IMR-90 (cell line): ENCODE measurements around the gene ELOA. TPM values are rescaled to one million over a fixed set of nuclear protein-coding genes. Genes with fewer than 3 reads are reported as not detected.

Experiments used
- ATAC-seq: fragments of 200-7000 bp; cut with Tn5 transposase; 2 replicates; pipeline ENCODE4 v1.9.1; 2020; ENCODE audit warnings: low read depth, mild to moderate bottlenecking, moderate library complexity
- BruUV-seq: library from RNA; stranded (reverse); fragments of 400-500 nt; replicated peaks from 2 replicates; lab custom pipeline; 2021; lab: Mats Ljungman, UMichigan
- CTCF ChIA-PET: fragments of 300-600 bp; formaldehyde crosslinking; extraction: SDS; loops from one replicate; lab custom pipeline; 2021; ENCODE audit warnings: antibody characterized with exemption; lab: Yijun Ruan, JAX
- POLR2A ChIA-PET: fragments of 300-600 bp; sonication (Branson Sonifier 250); formaldehyde crosslinking; loops from one replicate; lab custom pipeline; 2022; ENCODE audit warnings: antibody characterized with exemption; ENCODE audit not compliant: unreplicated experiment; lab: Charles Lee
- DNase-seq: peaks from one replicate; pipeline ENCODE4 v3.0.0; 2013
- H2AFZ ChIP-seq: replicated peaks from 2 replicates; pipeline ENCODE3; 2013; ENCODE audit warnings: low read length, mild to moderate bottlenecking; ENCODE audit not compliant: poor library complexity
- H2AK5ac ChIP-seq: 2 replicates; pipeline ENCODE4 v1.6.1; 2013; ENCODE audit warnings: low read depth, low read length, inconsistent platforms
- H2AK9ac ChIP-seq: replicated peaks from 2 replicates; pipeline ENCODE3; 2013; ENCODE audit warnings: mild to moderate bottlenecking, low read depth, low read length, moderate library complexity; ENCODE audit not compliant: poor library complexity
- H2BK120ac ChIP-seq: 2 replicates; pipeline ENCODE4 v1.6.1; 2013; ENCODE audit warnings: low read depth, low read length, inconsistent platforms
- H2BK15ac ChIP-seq: 3 replicates; pipeline ENCODE4 v1.6.1; 2013; ENCODE audit warnings: low read depth, low read length, inconsistent platforms
- H2BK20ac ChIP-seq: 2 replicates; pipeline ENCODE4 v1.6.1; 2013; ENCODE audit warnings: low read depth, mild to moderate bottlenecking, inconsistent platforms, low read length, moderate library complexity
- H2BK5ac ChIP-seq: 2 replicates; pipeline ENCODE4 v1.6.1; 2013; ENCODE audit warnings: mild to moderate bottlenecking, low read depth, low read length, inconsistent platforms; ENCODE audit not compliant: poor library complexity, severe bottlenecking
- H3K14ac ChIP-seq: replicated peaks from 2 replicates; pipeline ENCODE4 v1.6.1; 2013; ENCODE audit warnings: low read depth, low read length, inconsistent platforms
- H3K18ac ChIP-seq: 2 replicates; pipeline ENCODE4 v1.6.1; 2013; ENCODE audit warnings: low read depth, low read length, control low read depth
- H3K23ac ChIP-seq: 2 replicates; pipeline ENCODE4 v1.6.1; 2013; ENCODE audit warnings: low read depth, low read length, inconsistent platforms
- H3K27ac ChIP-seq: 2 replicates; pipeline ENCODE4 v1.5.1; 2013; ENCODE audit warnings: mild to moderate bottlenecking, control low read depth, low read length; ENCODE audit not compliant: insufficient read depth
- H3K27me3 ChIP-seq: 2 replicates; pipeline ENCODE4 v1.6.1; 2013; ENCODE audit warnings: low read length; ENCODE audit not compliant: control insufficient read depth, insufficient read depth
- H3K36me3 ChIP-seq: 2 replicates; pipeline ENCODE4 v1.6.1; 2013; ENCODE audit warnings: low read length, mixed read lengths; ENCODE audit not compliant: control insufficient read depth, insufficient read depth
- H3K4ac ChIP-seq: 2 replicates; pipeline ENCODE4 v1.6.1; 2013; ENCODE audit warnings: low read depth, low read length, inconsistent platforms
- H3K4me1 ChIP-seq: 2 replicates; pipeline ENCODE4 v1.6.1; 2013; ENCODE audit warnings: low read length, mixed read lengths; ENCODE audit not compliant: control insufficient read depth, insufficient read depth
- H3K4me2 ChIP-seq: 2 replicates; pipeline ENCODE4 v1.6.1; 2013; ENCODE audit warnings: low read depth, mild to moderate bottlenecking, control low read depth, low read length, moderate library complexity
- H3K4me3 ChIP-seq: 2 replicates; pipeline ENCODE4 v1.5.1; 2013; ENCODE audit warnings: low read depth, mild to moderate bottlenecking, control low read depth, low read length, moderate library complexity; ENCODE audit not compliant: insufficient read depth
- H3K56ac ChIP-seq: 2 replicates; pipeline ENCODE4 v1.6.1; 2013; ENCODE audit warnings: low read length, inconsistent platforms; ENCODE audit not compliant: insufficient read depth; ENCODE audit errors: extremely low read depth
- H3K79me1 ChIP-seq, 2 experiments: 2 replicates each; pipeline ENCODE4 v1.6.1; 2013; ENCODE audit warnings: low read length in 2 of 2, inconsistent platforms in 1 of 2, low read depth in 1 of 2
- H3K9ac ChIP-seq: 2 replicates; pipeline ENCODE4 v1.6.1; 2013; ENCODE audit warnings: low read depth, low read length, control low read depth
- H3K9me1 ChIP-seq: 2 replicates; pipeline ENCODE4 v1.6.1; 2013; ENCODE audit warnings: low read length, inconsistent platforms; ENCODE audit not compliant: insufficient read depth
- H3K9me3 ChIP-seq: 2 replicates; pipeline ENCODE4 v1.6.1; 2013; ENCODE audit warnings: low read length; ENCODE audit not compliant: control insufficient read depth, insufficient read depth
- H4K20me1 ChIP-seq: 2 replicates; pipeline ENCODE4 v1.6.1; 2013; ENCODE audit warnings: low read length, inconsistent platforms; ENCODE audit not compliant: insufficient read depth
- H4K5ac ChIP-seq: 2 replicates; pipeline ENCODE4 v1.6.1; 2013; ENCODE audit warnings: mild to moderate bottlenecking, low read depth, low read length, control low read depth
- H4K8ac ChIP-seq, 2 experiments: 2 replicates each; pipeline ENCODE4 v1.6.1; 2013; ENCODE audit warnings: low read depth in 2 of 2, low read length in 2 of 2, control low read depth in 1 of 2, inconsistent platforms in 1 of 2
- H4K91ac ChIP-seq: 2 replicates; pipeline ENCODE4 v1.6.1; 2013; ENCODE audit warnings: low read depth, low read length, inconsistent platforms; ENCODE audit not compliant: insufficient read depth
- BHLHE40 ChIP-seq: fragments of 150-350 bp; IDR thresholded peaks from 2 replicates; pipeline ENCODE4 v1.6.1; 2016; ENCODE audit warnings: mild to moderate bottlenecking, low read depth, low read length
- CEBPB ChIP-seq: IDR thresholded peaks from 2 replicates; pipeline ENCODE4 v1.6.1; 2012; ENCODE audit warnings: low read depth, low read length, improper control_type of control experiment
- CHD1 ChIP-seq: IDR thresholded peaks from 2 replicates; pipeline ENCODE4 v1.6.1; 2012; ENCODE audit warnings: low read depth, low read length, improper control_type of control experiment
- CTCF ChIP-seq: conservative IDR thresholded peaks from 2 replicates; pipeline ENCODE4 v1.5.1; 2012; ENCODE audit warnings: mild to moderate bottlenecking, low read depth, low read length, improper control_type of control experiment
- FOS ChIP-seq: fragments of 150-350 bp; IDR thresholded peaks from 2 replicates; pipeline ENCODE4 v1.6.1; 2016; ENCODE audit warnings: low read depth, low read length
- MAFK ChIP-seq: IDR thresholded peaks from 2 replicates; pipeline ENCODE4 v1.6.1; 2012; ENCODE audit warnings: low read depth, low read length, improper control_type of control experiment
- MAZ ChIP-seq: IDR thresholded peaks from 2 replicates; pipeline ENCODE4 v1.6.1; 2012; ENCODE audit warnings: low read depth, mild to moderate bottlenecking, low read length, improper control_type of control experiment, moderate library complexity, borderline replicate concordance
- MXI1 ChIP-seq: IDR thresholded peaks from 2 replicates; pipeline ENCODE4 v1.6.1; 2012; ENCODE audit warnings: low read depth, mild to moderate bottlenecking, low read length, moderate library complexity, borderline replicate concordance
- NFE2L2 ChIP-seq: fragments of 150-350 bp; IDR thresholded peaks from 2 replicates; pipeline ENCODE4 v1.6.1; 2016; ENCODE audit warnings: low read depth, mild to moderate bottlenecking, low read length
- POLR2A ChIP-seq: IDR thresholded peaks from 2 replicates; pipeline ENCODE4 v1.6.1; 2012; ENCODE audit warnings: mild to moderate bottlenecking, low read depth, low read length
- RAD21 ChIP-seq: IDR thresholded peaks from 2 replicates; pipeline ENCODE4 v1.6.1; 2012; ENCODE audit warnings: low read length, improper control_type of control experiment
- RCOR1 ChIP-seq: IDR thresholded peaks from 2 replicates; pipeline ENCODE4 v1.6.1; 2012; ENCODE audit warnings: mild to moderate bottlenecking, low read length, improper control_type of control experiment; ENCODE audit not compliant: insufficient replicate concordance
- RFX5 ChIP-seq: IDR thresholded peaks from 2 replicates; pipeline ENCODE4 v1.8.0; 2012; ENCODE audit warnings: low read depth, mild to moderate bottlenecking, low read length, moderate library complexity
- USF2 ChIP-seq: fragments of 150-350 bp; IDR thresholded peaks from 2 replicates; pipeline ENCODE4 v1.6.1; 2017; ENCODE audit warnings: mild to moderate bottlenecking, antibody characterized with exemption, low read length, low read depth
- WGBS, 2 experiments: methylation state at CpG; one replicate each; pipeline versions ENCODE4 v1.1.5 to v1.1.7; 2013; ENCODE audit warnings: missing lambda C conversion rate in 2 of 2; ENCODE audit not compliant: insufficient read length in 1 of 2; ENCODE audit errors: extremely low coverage in 2 of 2; 5-methylcytosine and 5-hydroxymethylcytosine counted together
- dilution Hi-C: fragments of 300-500 bp; cut with HindIII; formaldehyde crosslinking; loops from one replicate; pipeline ENCODE4 v1.14.3; 2018; ENCODE audit warnings: low sequenced_read_pairs; ENCODE audit not compliant: unreplicated experiment
- in situ Hi-C: fragments of 300-500 bp; cut with MboI; formaldehyde crosslinking; loops from 3 replicates; pipeline ENCODE4 v1.14.3; 2019; ENCODE audit warnings: low sequenced_read_pairs, inconsistent platforms, mixed read lengths
- intact Hi-C: fragments of 100-400 bp; cut with micrococcal nuclease; formaldehyde crosslinking; loops from 2 replicates; pipeline ENCODE4 v1.10.0; 2022
- polyA plus RNA-seq, 3 experiments: library from polyadenylated mRNA; depleted of rRNA; stranded (reverse); fragments of >200 nt; gene quantifications; 2 replicates each; pipeline ENCODE4 v1.2.3, GENCODE V29; 2012; ENCODE audit warnings: low replicate concordance in 1 of 3
- total RNA-seq: library from RNA; depleted of rRNA; stranded (reverse); fragments of >200 nt; gene quantifications from 2 replicates; pipeline ENCODE4 v1.2.3, GENCODE V29; 2012

ELOA gene
- total and polyA plus RNA-seq, 2 of the 4 experiments (the other 2 are of a cell fraction) = 22.9 to 40.7 TPM

- Histone ChIP-seq H2AK9ac (no peak overlapping the region), H4K20me1 (peaks cover 21% of the 10 kb centered on the region), H4K8ac (peak overlapping the region in 1 of 2 experiments; percentile 2; a peak in 1 of 4 replicates), H3K9ac (no peak overlapping the region), H3K4ac (no peak overlapping the region), H4K91ac (no peak overlapping the region), H2BK120ac (no peak overlapping the region), H3K14ac (no peak overlapping the region), H3K23ac (no peak overlapping the region; the same call in 1 of the 2 replicates), H4K5ac (no peak overlapping the region), H2BK5ac (peak overlapping the region; percentile 51), H3K9me1 (peaks cover 17% of the 10 kb centered on the region), H3K4me3 (no peak overlapping the region), H3K27ac (peak overlapping the region; percentile 57; the same call in 1 of the 2 replicates), H3K79me1 (peaks cover 3 to 62% of the 10 kb centered on the region in 2 experiments; a peak in 2 of 4 replicates), H2AFZ (peak overlapping the region; percentile 39), H3K4me1 (peaks cover 15% of the 10 kb centered on the region), H3K4me2 (peak overlapping the region; percentile 72), H3K56ac (no peak overlapping the region), H3K36me3 (no peaks in the 10 kb centered on the region; the same call in 1 of the 2 replicates), H2AK5ac (no peak overlapping the region), H3K27me3 (no peaks in the 10 kb centered on the region), H3K18ac (no peak overlapping the region), H2BK20ac (no peak overlapping the region), H2BK15ac (no peak overlapping the region), H3K9me3 (no peaks in the 10 kb centered on the region)
- in situ Hi-C loops (no loop called here), intact Hi-C loops (no loop called here), dilution Hi-C loops (no loop called here)
- ChIA-PET POLR2A (no interaction called here), CTCF (no interaction called here)
- ATAC-seq = peak; percentile 99
- peak; percentile 91 for DNase-seq
- no TSS peak for BruUV-seq
- WGBS, 2 experiments = 10% methylated on average over 2 of the region's 9 CpGs; no CpG with 5 or more reads in 1 of the 2 experiments
- TF ChIP-seq CTCF = no peak
- TF ChIP-seq FOS = no peak
- TF ChIP-seq MAZ = no peak; the same call in 1 of the 2 replicates
- TF ChIP-seq POLR2A = no peak
- TF ChIP-seq USF2 = peak; percentile 82
- TF ChIP-seq CEBPB = peak; percentile 95
- TF ChIP-seq RFX5 = no peak
- TF ChIP-seq BHLHE40 = peak; percentile 29
- peak; percentile 94 for TF ChIP-seq MXI1
- TF ChIP-seq RCOR1 = no peak
- TF ChIP-seq NFE2L2 = no peak
- TF ChIP-seq MAFK = no peak
- TF ChIP-seq RAD21 = no peak
- TF ChIP-seq CHD1 = no peak
These were observed 15.9 kb upstream of the ELOA start for GRCh38 chr1:23727362-23727811.
